Heart right ventricle (tissue), 16 donors: Measurements from ENCODE around the gene HMGN4. TPM values are rescaled to one million over a fixed set of nuclear protein-coding genes. Genes with fewer than 3 reads are reported as not detected.

Experiments used
- ATAC-seq, 8 donors: fragments of 200-7000 bp; cut with Tn5 transposase; one replicate each; pipeline ENCODE4 v1.9.1; 2020; ENCODE audit warnings: mild to moderate bottlenecking in 8 of 8, moderate library complexity in 8 of 8, moderate number of reproducible peaks in 1 of 8
- DNase-seq, 2 donors: peaks; one replicate each; pipeline ENCODE4 v3.0.0-alpha.2; 2020
- H3K27ac ChIP-seq, 10 donors: fragments of 200-600 bp; sonication (generic) in 2 of 10; one replicate each; pipeline versions ENCODE4 v1.5.0 to v1.8.0; 2020 to 2022; ENCODE audit warnings: mild to moderate bottlenecking in 3 of 10
- H3K27me3 ChIP-seq, 7 donors: fragments of 200-600 bp; one replicate each; pipeline ENCODE4 v1.8.0; 2021 to 2022; ENCODE audit warnings: mild to moderate bottlenecking in 2 of 7
- H3K36me3 ChIP-seq, 9 donors: fragments of 200-600 bp; sonication (generic) in 1 of 9; one replicate each; pipeline versions ENCODE4 v1.5.0 to v1.8.0; 2020 to 2022; ENCODE audit warnings: mild to moderate bottlenecking in 2 of 9
- H3K4me1 ChIP-seq, 9 donors: fragments of 200-600 bp; sonication (generic) in 1 of 9; one replicate each; pipeline versions ENCODE4 v1.5.0 to v1.8.0; 2020 to 2022; ENCODE audit warnings: mild to moderate bottlenecking in 4 of 9
- H3K4me3 ChIP-seq, 10 donors: fragments of 200-600 bp; sonication (generic) in 2 of 10; one replicate each; pipeline versions ENCODE4 v1.5.0 to v1.8.0; 2020 to 2022; ENCODE audit warnings: mild to moderate bottlenecking in 7 of 10, moderate library complexity in 2 of 10
- H3K9me3 ChIP-seq, 11 donors: fragments of 200-600 bp in 10 of 11; sonication (generic) in 2 of 11; one replicate each; pipeline versions ENCODE4 v1.5.0 to v1.8.0; 2013 to 2022; ENCODE audit warnings: mild to moderate bottlenecking in 2 of 11, control low read depth in 1 of 11, moderate library complexity in 1 of 11
- CTCF ChIP-seq, 9 donors: fragments of 200-600 bp; sonication (generic) in 2 of 9; IDR thresholded peaks; one replicate each; pipeline versions ENCODE4 v1.5.0 to v1.8.0; 2021 to 2022; ENCODE audit warnings: antibody characterized with exemption in 9 of 9, mild to moderate bottlenecking in 5 of 9, moderate library complexity in 1 of 9
- WGBS, 2 donors: extraction: QIAGEN DNeasy Blood & Tissue Kit; methylation state at CpG; one replicate each; pipeline ENCODE4 v1.1.7; 2013; ENCODE audit warnings: inconsistent platforms in 1 of 2; 5-methylcytosine and 5-hydroxymethylcytosine counted together
- intact Hi-C, 10 donors: fragments of 100-400 bp; cut with DNase I; formaldehyde crosslinking; loops; one replicate each; pipeline versions ENCODE4 v1.11.1 to v1.14.2; 2022
- polyA plus RNA-seq, 2 donors: library from polyadenylated mRNA; stranded (reverse); fragments of 200-250 nt; gene quantifications; one replicate each; pipeline ENCODE4 v1.2.3, GENCODE V29; 2013
- total RNA-seq, 10 donors: library from RNA; stranded (reverse); fragmentation: NEBNext Ultra II Directional in 3 of 10; extraction: Animal tissue kit (Norgen Biotek cat#: 25700) in 3 of 10; gene quantifications; one replicate each; pipeline versions ENCODE4 v1.2.1 to v1.2.4, GENCODE V29; 2021 to 2023
- donor health status: Arrhythmogenic right ventricular cardiomyopathy.
- donor health status: ischemic (EF 13 %, LVEDD 7.1; RV severe dilation, severe dysfunction).
- donor health status: healthy with polysubstance abuse.
- donor health status: DM: no; HTN: yes; CAD: no.
- donor health status: DM: no; HTN: no; CAD: no.
- donor health status: ischemic (EF 25% LVEDD 6.9; RV normal size, moderate dysfunction).
- donor health status: ischemic (EF 25% LVEDD 5.7; RV mildly dilated, moderate dysfunction).
- donor health status: healthy.
- donor health status: DM: yes; HTN: yes; CAD: no.
- donor health status: Ischemic cardiomyopathy.
- donor health status: ischemic (EF 35%, LVEDD 5.7; RV mildly dilated, moderate dysfunction).
- donor health status: nonischemic (EF 11% LVEDD 7.7; RV severe dilation, severe dysfunction).
- donor health status: DM: yes; HTN: yes; CAD: no.
- donor health status: PGD.
- donor health status: ischemic (EF 29% LVEDD 5.4; RV normal size, mild dysfunction).
- donor health status: nonischemic (EF 23%, LVEDD 6.1; RV moderate dilation, normal function).

Gene HMGN4
- total and polyA plus RNA-seq, 12 donors = 8.2 to 35.0 (median 29.8) TPM

GRCh38 chr6:26493258-26493657 is 44.9 kb upstream of the HMGN4 start:
- intact Hi-C loops = loop anchor here in 1 of 10 donors (10.0 kb wide), 1 partner anchor 148 kb away; no protein-coding TSS in a partner anchor
- Histone ChIP-seq H3K4me1 (no peaks in the 10 kb centered on the region), H3K27me3 (peaks cover 0 to 3% (median 0%) of the 10 kb centered on the region in 7 donors), H3K4me3 (no peak overlapping the region), H3K9me3 (peaks cover 0 to under 1% (median 0%) of the 10 kb centered on the region in 11 donors), H3K36me3 (no peaks in the 10 kb centered on the region), H3K27ac (no peak overlapping the region)
- no peak for DNase-seq
- 69 to 71% methylated on average over 2 of the region's 2 CpGs for WGBS, 2 donors
- no peak for ATAC-seq
- peak in 3 of 9 donors; percentile 7 to 26 (median 16) for TF ChIP-seq CTCF (IDR thresholded peaks at IDR 0.05)

GRCh38 chr6:26494117-26494516 is 44.0 kb upstream of the HMGN4 start:
- TF ChIP-seq CTCF (IDR thresholded peaks at IDR 0.05) = no peak
- Histone ChIP-seq H3K27me3 (peaks cover 0 to 3% (median 0%) of the 10 kb centered on the region in 7 donors), H3K36me3 (no peaks in the 10 kb centered on the region), H3K4me3 (no peak overlapping the region), H3K4me1 (no peaks in the 10 kb centered on the region), H3K27ac (no peak overlapping the region), H3K9me3 (no peaks in the 10 kb centered on the region)
- no peak for ATAC-seq
- 84 to 91% methylated on average over 3 of the region's 3 CpGs for WGBS, 2 donors
- intact Hi-C loops = loop anchor here in 1 of 10 donors (10.0 kb wide), 1 partner anchor 149 kb away; no protein-coding TSS in a partner anchor
- no peak for DNase-seq

GRCh38 chr6:26495281-26495680 is 42.9 kb upstream of the HMGN4 start:
- H3K27ac ChIP-seq = no peak overlapping the region
- intact Hi-C loops = loop anchor here in 1 of 10 donors (10.0 kb wide), 1 partner anchor 150 kb away; no protein-coding TSS in a partner anchor
- no peaks in the 10 kb centered on the region for H3K36me3 ChIP-seq
- peaks cover 0 to 10% (median 2%) of the 10 kb centered on the region in 7 donors for H3K27me3 ChIP-seq
- no peak overlapping the region for H3K4me3 ChIP-seq
- DNase-seq (no peak), ATAC-seq (no peak)
- WGBS, 2 donors = 68 to 72% methylated on average over 1 of the region's 1 CpG
- TF ChIP-seq CTCF (IDR thresholded peaks at IDR 0.05) = no peak
- H3K9me3 ChIP-seq = no peaks in the 10 kb centered on the region
- no peaks in the 10 kb centered on the region for H3K4me1 ChIP-seq

- Histone ChIP-seq H3K27ac (no peak overlapping the region), H3K27me3 (peaks cover 4 to 31% (median 25%) of the 10 kb centered on the region in 7 donors), H3K4me3 (no peak overlapping the region), H3K9me3 (no peaks in the 10 kb centered on the region), H3K36me3 (no peaks in the 10 kb centered on the region), H3K4me1 (peaks cover 0 to 13% (median 9%) of the 10 kb centered on the region in 9 donors)
- intact Hi-C loops = loop anchor here in 1 of 10 donors (10.0 kb wide), 1 partner anchor 153 kb away; no protein-coding TSS in a partner anchor
- no peak for TF ChIP-seq CTCF (IDR thresholded peaks at IDR 0.05)
- WGBS, 2 donors = 82 to 84% methylated on average over 4 of the region's 4 CpGs
- DNase-seq (no peak), ATAC-seq (no peak)
Observed at GRCh38 chr6:26497610-26498009, 40.6 kb upstream of the HMGN4 start.
